Endothelial cell (in vitro differentiated cells): ENCODE data around the gene AAK1. TPM values are rescaled to one million over a fixed set of nuclear protein-coding genes. Genes with fewer than 3 reads are reported as not detected.

Experiments
- DNase-seq: peaks from one replicate; pipeline ENCODE4 v3.0.0; 2021; ENCODE audit warnings: low spot score
- H3K27ac Mint-ChIP-seq: one replicate; pipeline ENCODE4 v1.8.0; 2021; ENCODE audit warnings: mixed read lengths, inconsistent platforms; ENCODE audit not compliant: unreplicated experiment
- H3K27me3 Mint-ChIP-seq: one replicate; pipeline ENCODE4 v1.8.0; 2021; ENCODE audit warnings: mild to moderate bottlenecking, moderate library complexity, mixed read lengths, inconsistent platforms; ENCODE audit not compliant: unreplicated experiment
- H3K36me3 Mint-ChIP-seq: one replicate; pipeline ENCODE4 v1.8.0; 2021; ENCODE audit warnings: mild to moderate bottlenecking, low read depth, mixed read lengths, inconsistent platforms; ENCODE audit not compliant: unreplicated experiment
- H3K4me1 Mint-ChIP-seq: one replicate; pipeline ENCODE4 v1.8.0; 2021; ENCODE audit warnings: mild to moderate bottlenecking, mixed read lengths, inconsistent platforms; ENCODE audit not compliant: unreplicated experiment
- H3K4me3 Mint-ChIP-seq: one replicate; pipeline ENCODE4 v1.8.0; 2021; ENCODE audit warnings: mild to moderate bottlenecking, mixed read lengths, inconsistent platforms; ENCODE audit not compliant: unreplicated experiment
- H3K9me3 Mint-ChIP-seq: one replicate; pipeline ENCODE4 v1.8.0; 2021; ENCODE audit warnings: mixed read lengths, inconsistent platforms; ENCODE audit not compliant: unreplicated experiment
- CTCF ChIP-seq: fragments of 200-600 bp; sonication (generic); IDR thresholded peaks from one replicate; pipeline ENCODE4 v1.5.0; 2021; ENCODE audit warnings: antibody characterized with exemption; ENCODE audit not compliant: unreplicated experiment
- long read RNA-seq: library from polyadenylated mRNA; unstranded; transcript quantifications from one replicate; pipeline ENCODE4 v2.0.0, GENCODE V29; 2020; ENCODE audit not compliant: unreplicated experiment
- total RNA-seq: library from RNA; stranded (reverse); fragmentation: NEBNext Ultra II Directional; extraction: Animal tissue kit (Norgen Biotek cat#: 25700); gene quantifications from one replicate; pipeline ENCODE4 v1.2.1, GENCODE V29; 2021; ENCODE audit not compliant: unreplicated experiment

The AAK1 gene
- 144 TPM for total RNA-seq
- long read RNA-seq, transcript AAK1-208 (2 exons, 453 nt): major isoform, 10 of 13 reads
- long read RNA-seq, partial matches to known transcripts: 1 of 13 reads
- long read RNA-seq, other reads (novel, unspliced or antisense): 1 of 13 reads

- H3K27ac Mint-ChIP-seq: peak within 1 kb of the TSS; percentile 97
- H3K27me3 Mint-ChIP-seq: peaks cover 10% of the 10 kb centered on the region
- H3K9me3 Mint-ChIP-seq: no peaks in the 10 kb centered on the region
- peaks cover 45% of the 10 kb centered on the region for H3K4me1 Mint-ChIP-seq
- DNase-seq: peak; percentile 89
- peak within 1 kb of the TSS; percentile 99 for H3K4me3 Mint-ChIP-seq
- no peak for TF ChIP-seq CTCF
- H3K36me3 Mint-ChIP-seq: peaks cover 27% of the 10 kb centered on the region
Observed at GRCh38 chr2:69643602-69644505, at the start of gene AAK1. Gene AAK1 (minus strand): TSS chr2:69643739. CDS start chr2:69643040, 699 bp downstream.

- TF ChIP-seq CTCF: no peak
- peaks cover 16% of the 10 kb centered on the region for H3K4me1 Mint-ChIP-seq
- H3K27me3 Mint-ChIP-seq: no peaks in the 10 kb centered on the region
- H3K27ac Mint-ChIP-seq: no peak overlapping the region
- no peaks in the 10 kb centered on the region for H3K36me3 Mint-ChIP-seq
- no peaks in the 10 kb centered on the region for H3K9me3 Mint-ChIP-seq
- no peak overlapping the region for H3K4me3 Mint-ChIP-seq
- no peak for DNase-seq
Observed at GRCh38 chr2:69692424-69692823, 48.9 kb upstream of the AAK1 start.

GRCh38 chr2:69689969-69690368 lies 46.4 kb upstream of the AAK1 start:
- DNase-seq: no peak
- no peak for TF ChIP-seq CTCF
- Mint-ChIP-seq H3K27me3 (no peaks in the 10 kb centered on the region), H3K4me3 (no peak overlapping the region), H3K9me3 (no peaks in the 10 kb centered on the region), H3K4me1 (peaks cover 31% of the 10 kb centered on the region), H3K36me3 (no peaks in the 10 kb centered on the region), H3K27ac (no peak overlapping the region)

GRCh38 chr2:69689466-69689865 lies 45.9 kb upstream of the AAK1 start:
- no peak for DNase-seq
- no peaks in the 10 kb centered on the region for H3K27me3 Mint-ChIP-seq

More at GRCh38 chr2:69689466-69689865, 45.9 kb upstream of the AAK1 start:
- Mint-ChIP-seq H3K36me3 (no peaks in the 10 kb centered on the region), H3K9me3 (no peaks in the 10 kb centered on the region), H3K4me3 (no peak overlapping the region), H3K4me1 (peaks cover 36% of the 10 kb centered on the region), H3K27ac (no peak overlapping the region)
- no peak for TF ChIP-seq CTCF
